HEK293T (cell line): ENCODE measurements around the gene CHD9NB.

Experiments used
- CTCF ChIA-PET: fragments of 350-600 bp; formaldehyde crosslinking; extraction: SDS; loops from one replicate; lab custom pipeline; 2021; ENCODE audit warnings: antibody characterized with exemption, inconsistent platforms; lab: Yijun Ruan, JAX
- POLR2A ChIA-PET: fragments of 350-600 bp; formaldehyde crosslinking; extraction: SDS; loops from one replicate; lab custom pipeline; 2020; ENCODE audit warnings: antibody characterized with exemption, inconsistent platforms; lab: Yijun Ruan, JAX
- DNase-seq: peaks from one replicate; pipeline ENCODE4 v3.0.0; 2012; ENCODE audit warnings: mixed read lengths; ENCODE audit errors: extremely low spot score
- ARNT ChIP-seq: fragments of 450-650 bp; IDR thresholded peaks from 2 replicates; pipeline ENCODE4 v1.6.1; 2017; ENCODE audit warnings: mild to moderate bottlenecking
- BHLHE40 ChIP-seq: fragments of 450-650 bp; IDR thresholded peaks from 2 replicates; pipeline ENCODE4 v1.6.1; 2016; ENCODE audit warnings: mild to moderate bottlenecking, moderate library complexity, borderline replicate concordance
- CTBP1 ChIP-seq: fragments of 450-650 bp; IDR thresholded peaks from 2 replicates; pipeline ENCODE4 v1.6.1; 2016; ENCODE audit warnings: borderline replicate concordance
- ELF4 ChIP-seq: fragments of 450-650 bp; IDR thresholded peaks from 2 replicates; pipeline ENCODE4 v1.6.1; 2017; ENCODE audit warnings: antibody characterized with exemption
- FOXA1 ChIP-seq: fragments of 450-650 bp; IDR thresholded peaks from 2 replicates; pipeline ENCODE4 v1.6.1; 2016; ENCODE audit warnings: mild to moderate bottlenecking
- FOXK2 ChIP-seq: fragments of 450-650 bp; IDR thresholded peaks from 2 replicates; pipeline ENCODE4 v1.6.1; 2016; ENCODE audit warnings: mild to moderate bottlenecking
- FOXM1 ChIP-seq: fragments of 450-650 bp; IDR thresholded peaks from 2 replicates; pipeline ENCODE4 v1.6.1; 2017; ENCODE audit warnings: mild to moderate bottlenecking, borderline replicate concordance
- HDGF ChIP-seq: fragments of 450-650 bp; IDR thresholded peaks from 2 replicates; pipeline ENCODE4 v1.6.1; 2017; ENCODE audit warnings: antibody characterized with exemption, borderline replicate concordance
- L3MBTL2 ChIP-seq: fragments of 450-650 bp; conservative IDR thresholded peaks from 2 replicates; pipeline ENCODE4 v1.6.1; 2016; ENCODE audit warnings: mild to moderate bottlenecking
- LEF1 ChIP-seq: fragments of 450-650 bp; IDR thresholded peaks from 2 replicates; pipeline ENCODE4 v1.6.1; 2017; ENCODE audit warnings: mild to moderate bottlenecking, borderline replicate concordance
- NFRKB ChIP-seq: fragments of 450-650 bp; IDR thresholded peaks from 2 replicates; pipeline ENCODE4 v1.6.1; 2016; ENCODE audit warnings: mild to moderate bottlenecking, moderate library complexity
- SP1 ChIP-seq: fragments of 450-650 bp; IDR thresholded peaks from 2 replicates; pipeline ENCODE4 v1.6.1; 2017
- SUZ12 ChIP-seq: fragments of 450-650 bp; IDR thresholded peaks from 2 replicates; pipeline ENCODE4 v1.6.1; 2016; ENCODE audit warnings: mild to moderate bottlenecking
- TARDBP ChIP-seq: fragments of 450-650 bp; IDR thresholded peaks from 2 replicates; pipeline ENCODE4 v1.6.1; 2016
- ZNF384 ChIP-seq: fragments of 450-650 bp; IDR thresholded peaks from 2 replicates; pipeline ENCODE4 v1.6.1; 2016
- TF ChIP-seq, protein P1 (sequence below): fragments of 450-650 bp; IDR thresholded peaks from 2 replicates; pipeline ENCODE4 v1.6.1; 2016

Gene CHD9NB

DNA sequence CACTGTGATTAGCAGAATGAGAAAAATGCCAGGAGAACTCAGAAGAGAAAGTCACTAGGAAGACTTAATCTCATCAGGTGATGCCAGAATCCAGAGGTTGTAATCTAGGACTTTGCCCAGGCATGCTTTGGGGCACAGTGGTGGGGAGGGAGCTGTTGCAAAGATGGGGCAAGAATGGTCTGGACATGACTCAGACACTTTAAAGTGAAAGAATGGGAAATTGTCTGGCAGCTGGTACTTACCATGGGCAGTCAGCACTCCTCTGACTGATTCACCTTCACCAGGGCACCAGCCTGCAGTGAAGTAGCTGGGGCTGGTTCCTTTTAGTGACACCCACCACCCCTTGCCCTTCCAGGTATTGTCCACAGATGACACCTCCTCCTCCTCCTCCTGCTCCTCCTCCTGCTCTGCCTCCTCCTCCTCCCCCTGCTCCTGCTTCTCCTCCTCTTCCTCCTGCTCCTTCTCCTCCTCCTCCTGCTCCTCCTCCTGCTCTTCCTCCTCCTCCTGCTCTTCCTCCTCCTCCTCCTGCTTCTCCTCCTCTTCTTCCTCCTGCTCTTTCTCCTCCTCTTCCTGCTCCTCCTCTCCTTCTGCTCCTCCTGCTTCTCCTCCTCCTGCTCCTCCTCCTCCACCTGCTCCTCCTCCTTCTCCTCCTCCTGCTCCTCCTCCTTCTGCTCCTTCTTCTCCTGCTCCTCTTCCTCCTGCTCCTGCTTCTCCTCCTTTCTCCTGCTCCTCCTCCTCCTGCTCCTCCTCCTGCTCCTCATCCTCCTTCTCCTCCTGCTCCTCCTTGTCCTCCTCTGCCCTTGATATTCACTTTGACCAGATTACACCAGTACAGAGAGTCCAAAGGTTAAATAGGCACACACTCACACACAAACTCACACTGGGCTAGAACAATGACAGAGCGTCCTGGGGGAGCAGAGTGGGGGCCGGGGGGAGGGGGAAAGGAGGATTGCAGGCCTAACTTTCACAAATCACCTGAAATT is at the start of gene CHD9NB:
Gene CHD9NB (minus strand): TSS at position 379 of the 983 bp plus-strand sequence. CDS start 8,739 bp downstream, outside the sequence.
- CTCF ChIA-PET = interaction anchor here (1.0 to 1.1 kb wide), 2 partner anchors 70 to 231 kb away, joined by 3 to 5 read pairs; no protein-coding TSS in a partner anchor
- DNase-seq = no peak
- no peak for TF ChIP-seq LEF1
- TF ChIP-seq, protein P1, sequence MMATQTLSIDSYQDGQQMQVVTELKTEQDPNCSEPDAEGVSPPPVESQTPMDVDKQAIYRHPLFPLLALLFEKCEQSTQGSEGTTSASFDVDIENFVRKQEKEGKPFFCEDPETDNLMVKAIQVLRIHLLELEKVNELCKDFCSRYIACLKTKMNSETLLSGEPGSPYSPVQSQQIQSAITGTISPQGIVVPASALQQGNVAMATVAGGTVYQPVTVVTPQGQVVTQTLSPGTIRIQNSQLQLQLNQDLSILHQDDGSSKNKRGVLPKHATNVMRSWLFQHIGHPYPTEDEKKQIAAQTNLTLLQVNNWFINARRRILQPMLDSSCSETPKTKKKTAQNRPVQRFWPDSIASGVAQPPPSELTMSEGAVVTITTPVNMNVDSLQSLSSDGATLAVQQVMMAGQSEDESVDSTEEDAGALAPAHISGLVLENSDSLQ = peak; percentile 48; the same call in 1 of the 2 replicates
- POLR2A ChIA-PET = interaction anchor here (1.5 to 3.0 kb wide), 2 partner anchors 155 kb away, joined by 4 to 13 read pairs; no protein-coding TSS in a partner anchor

DNA sequence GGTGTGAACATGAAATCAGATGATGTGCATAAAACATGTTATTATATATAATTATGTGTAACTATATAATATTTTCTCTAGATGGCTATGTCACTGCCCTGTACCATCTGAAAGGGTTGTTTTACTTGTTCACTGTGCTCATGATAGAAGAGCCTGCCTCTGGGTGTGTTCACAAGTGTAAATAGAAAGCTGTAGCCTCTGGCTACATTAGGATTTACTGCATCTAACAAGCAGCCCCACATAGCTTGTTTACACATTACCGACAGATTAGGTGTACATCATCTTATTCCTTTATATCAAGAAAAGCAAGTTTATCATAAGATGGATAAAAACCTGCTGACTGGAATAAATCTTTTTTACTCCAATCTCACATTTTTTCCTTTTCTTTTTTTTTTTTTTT is 48.2 kb upstream of the CHD9NB start:
- DNase-seq = no peak
- ChIA-PET CTCF (interaction anchor here (0.9 kb wide), 1 partner anchor 29 kb away, joined by 4 read pairs; no protein-coding TSS in a partner anchor), POLR2A (no interaction called here)
- no peak for TF ChIP-seq HDGF
- TF ChIP-seq SP1 = no peak
- no peak for TF ChIP-seq NFRKB
- TF ChIP-seq CTBP1 = no peak
- TF ChIP-seq, protein P1 = no peak
- TF ChIP-seq FOXM1 = no peak
- TF ChIP-seq FOXA1 = no peak
- TF ChIP-seq LEF1 = no peak
- TF ChIP-seq SUZ12 = no peak
- TF ChIP-seq ZNF384 = no peak
- no peak for TF ChIP-seq ARNT
- TF ChIP-seq L3MBTL2 = no peak
- TF ChIP-seq FOXK2 = no peak

DNA sequence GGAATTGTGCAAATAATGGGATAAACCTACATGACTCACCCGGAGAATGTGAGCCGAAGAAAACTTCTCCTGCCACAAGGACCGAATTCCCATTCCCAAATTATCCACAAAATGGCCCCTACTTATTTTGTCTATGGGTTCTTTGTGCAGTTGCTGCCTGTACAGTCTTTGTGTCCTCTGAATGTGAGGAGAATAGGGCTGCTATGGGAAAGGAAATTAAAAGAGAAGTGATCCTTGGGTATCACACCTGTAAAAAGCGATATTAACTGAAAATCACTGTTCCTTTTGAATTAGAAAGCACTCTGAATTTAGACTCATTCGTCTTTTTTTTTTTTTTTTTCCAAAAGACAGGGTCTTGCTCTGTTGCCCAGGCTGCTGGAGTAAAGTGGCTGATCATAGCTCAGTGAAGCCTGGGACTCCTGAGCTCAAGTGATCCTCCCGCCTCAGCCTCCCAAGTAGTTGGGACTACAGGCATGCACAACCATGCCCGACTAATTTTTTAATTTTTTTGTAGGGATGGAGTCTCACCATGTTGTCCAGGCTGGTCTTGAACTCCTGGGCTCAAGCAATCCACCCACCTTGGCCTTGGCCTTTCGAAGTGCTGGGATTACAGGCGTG is 47.5 kb upstream of the CHD9NB start:
- DNase-seq = no peak
- ChIA-PET POLR2A (interaction anchor here (1.2 to 1.9 kb wide), 2 partner anchors 11 to 46 kb away, joined by 3 to 8 read pairs; partner anchors contain the start of gene CHD9), CTCF (interaction anchor here (0.6 to 0.9 kb wide), 2 partner anchors 30 to 1015 kb away, joined by 3 to 4 read pairs; no protein-coding TSS in a partner anchor)
- no peak for TF ChIP-seq SUZ12
- TF ChIP-seq BHLHE40 = no peak
- TF ChIP-seq FOXK2 = no peak
- no peak for TF ChIP-seq ELF4
- TF ChIP-seq NFRKB = no peak
- no peak for TF ChIP-seq FOXM1
- TF ChIP-seq FOXA1 = no peak
- no peak for TF ChIP-seq ZNF384
- TF ChIP-seq, protein P1 = no peak
- no peak for TF ChIP-seq ARNT
- no peak for TF ChIP-seq L3MBTL2
- TF ChIP-seq TARDBP = no peak
- no peak for TF ChIP-seq SP1

DNA sequence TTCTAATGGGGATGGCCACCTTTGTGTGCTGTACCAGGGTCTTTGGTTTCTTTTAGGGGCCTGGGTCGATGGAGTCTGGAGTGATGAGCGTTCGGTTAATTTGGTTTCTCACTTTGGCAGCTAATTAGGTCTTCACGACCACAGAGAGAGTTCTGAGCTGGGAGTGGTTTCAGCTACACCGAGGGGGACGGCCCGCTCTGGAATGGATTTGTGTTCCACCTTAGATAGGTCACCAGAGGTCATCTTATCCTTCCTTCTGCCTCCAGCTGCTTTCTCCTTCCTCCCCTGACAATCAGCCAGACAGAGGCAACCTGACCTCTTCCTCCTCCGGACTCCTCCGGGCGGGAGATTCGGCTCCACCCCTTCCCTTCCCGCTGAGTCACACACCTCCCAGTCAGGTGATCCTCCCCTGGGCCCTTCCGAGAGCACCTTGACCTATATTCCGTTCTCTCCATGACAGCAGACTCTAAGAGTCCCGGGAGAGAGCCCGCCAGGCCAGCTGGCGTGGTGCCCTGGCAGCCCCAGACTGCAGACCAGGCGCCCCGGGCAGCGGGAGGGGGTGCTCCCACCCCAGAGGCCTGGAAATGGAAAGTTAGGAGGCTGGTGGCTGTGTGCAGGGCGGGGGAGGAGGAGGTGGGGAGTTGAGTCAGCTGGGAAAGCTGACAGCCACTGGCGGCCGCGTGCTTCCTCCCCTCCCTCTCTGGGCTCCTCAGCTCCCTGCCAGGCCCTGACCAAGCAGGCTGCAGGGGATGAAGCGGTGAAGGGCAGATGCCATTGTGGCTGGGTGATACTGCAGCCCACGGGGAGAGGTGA is 46.8 kb upstream of the CHD9NB start:
- peak; percentile 54 for DNase-seq
- no peak for TF ChIP-seq ZNF384
- no peak for TF ChIP-seq FOXK2
- TF ChIP-seq HDGF = no peak
- TF ChIP-seq CTBP1 = no peak
- TF ChIP-seq NFRKB = no peak
- TF ChIP-seq ARNT = no peak
- no peak for TF ChIP-seq SUZ12
- TF ChIP-seq FOXA1 = no peak
- TF ChIP-seq SP1 = no peak
- TF ChIP-seq BHLHE40 = no peak
- TF ChIP-seq L3MBTL2 = no peak
- TF ChIP-seq, protein P1 = no peak
- CTCF ChIA-PET = interaction anchor here (0.6 to 0.9 kb wide), 2 partner anchors 31 to 1016 kb away, joined by 3 to 4 read pairs; no protein-coding TSS in a partner anchor
- POLR2A ChIA-PET = interaction anchor here (0.9 to 1.9 kb wide), 5 partner anchors 12 to 45 kb away, joined by 3 to 8 read pairs (median 4); partner anchors contain the start of gene CHD9
